Measurements from ENCODE around the gene MCHR1.
A peak's percentile ranks its signal among the peaks of the same experiment; 100 is the strongest.

MCHR1 gene

DNA sequence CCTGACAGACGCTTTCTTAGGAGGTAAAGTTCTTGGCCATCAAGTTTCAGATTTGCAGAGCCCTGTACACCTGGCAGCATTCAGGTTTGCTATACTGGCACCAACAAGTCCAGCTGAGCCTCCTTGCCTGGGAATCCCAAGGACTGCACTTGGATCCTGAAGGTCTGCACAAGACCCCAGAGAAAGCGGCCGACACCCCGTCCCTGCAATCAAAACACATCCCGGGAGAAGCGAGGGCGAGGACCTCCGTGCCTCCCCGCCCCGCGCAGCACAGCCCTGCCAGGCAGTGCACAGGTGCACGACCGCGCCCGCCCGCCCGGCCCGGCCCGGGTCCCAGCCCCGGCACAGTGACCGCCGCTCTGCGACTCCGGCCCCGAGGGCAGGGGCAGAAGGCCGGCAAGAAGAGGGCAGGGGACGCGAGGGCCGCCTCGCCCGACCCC lies 43.3 kb upstream of the MCHR1 start:
- Histone ChIP-seq H3K4me1 (ENCODE audit: control insufficient read depth, low read depth, low read length) (peaks cover 5% of the 10 kb centered on the region), H2BK15ac (replicated peaks; ENCODE audit: low read depth) (no peak overlapping the region), H3K4me3 (ENCODE audit: low read length) (peak overlapping the region; percentile 91), H2AK5ac (ENCODE audit: low read length) (no peak overlapping the region), H4K8ac (ENCODE audit: low read depth, low read length) (no peak overlapping the region), H3K27ac (ENCODE audit: low read depth, low read length) (no peak overlapping the region), H3K18ac (ENCODE audit: low read length) (peak overlapping the region; percentile 46), H3K9ac (ENCODE audit: low read length) (peak overlapping the region; percentile 93), H2BK5ac (ENCODE audit: low read length) (no peak overlapping the region), H2BK120ac (ENCODE audit: low read depth, low read length) (no peak overlapping the region), H3K79me1 (ENCODE audit: low read length) (peaks cover 11% of the 10 kb centered on the region), H3K23ac (ENCODE audit: low read length) (no peak overlapping the region), H3K56ac (ENCODE audit: low read length) (peak overlapping the region; percentile 99), H3K4me2 (ENCODE audit: low read length) (peak overlapping the region; percentile 88), H3K4ac (ENCODE audit: low read depth, low read length) (no peak overlapping the region), H4K5ac (ENCODE audit: low read length) (no peak overlapping the region), H3K79me2 (ENCODE audit: control insufficient read depth, insufficient read depth, low read length) (peaks cover 30% of the 10 kb centered on the region), H3K36me3 (ENCODE audit: control insufficient read depth, insufficient read depth, low read length) (no peaks in the 10 kb centered on the region), H3K27me3 (ENCODE audit: insufficient read depth, low read length, poor library complexity) (no peaks in the 10 kb centered on the region)
- DNase-seq: no peak
- no CpG with 5 or more reads among the region's 31 CpGs for WGBS (ENCODE audit: extremely low coverage, insufficient coverage, low lambda C conversion rate)

DNA sequence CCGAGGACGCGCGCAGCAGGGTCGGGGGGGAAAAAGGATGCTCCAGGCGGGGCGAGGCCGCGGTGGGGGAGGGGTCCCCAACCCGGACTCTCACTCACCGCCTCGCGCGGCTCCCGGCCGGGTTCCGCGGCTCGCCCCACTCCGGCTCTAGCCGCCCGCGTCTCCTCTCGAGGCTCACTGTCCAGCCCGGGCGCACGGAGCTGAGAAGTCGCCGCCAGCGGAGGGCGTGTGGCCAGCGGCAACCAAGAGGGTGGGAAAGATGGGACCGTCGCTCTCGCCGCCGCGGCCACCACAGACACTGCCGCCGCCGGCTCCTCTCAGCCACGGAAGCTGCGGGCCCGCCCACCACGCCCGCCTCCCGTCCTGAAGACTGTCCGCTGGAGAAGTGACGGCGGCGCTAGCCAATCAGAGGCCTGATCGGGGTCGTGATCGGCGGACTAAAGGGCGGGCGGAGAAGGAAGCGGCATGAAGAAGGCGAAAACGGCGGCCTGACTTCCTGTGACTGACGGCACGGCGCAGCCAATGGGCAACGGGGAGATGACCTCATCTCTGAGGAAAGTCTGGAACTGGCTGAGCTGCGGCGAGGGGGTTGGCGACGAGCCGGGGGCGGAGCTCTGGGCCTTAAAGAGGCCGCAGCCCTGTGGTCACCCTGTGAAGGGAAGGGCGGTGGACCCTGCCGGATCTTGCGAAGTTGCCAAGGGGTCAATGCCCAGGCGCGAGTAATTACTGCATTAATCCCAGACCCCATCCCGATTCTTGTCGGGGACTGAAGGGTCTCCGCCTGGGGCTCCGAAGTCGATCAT lies 42.7 kb upstream of the MCHR1 start, which contains the start of gene MRTFA:
TSS of gene MRTFA (minus strand) at position 340 of the 803 bp plus-strand sequence.
- H3K23ac ChIP-seq (ENCODE audit: low read length): peak within 1 kb of the TSS; percentile 80
- H3K4me1 ChIP-seq (ENCODE audit: control insufficient read depth, low read depth, low read length): peaks cover 5% of the 10 kb centered on the region
- H3K4me2 ChIP-seq (ENCODE audit: low read length): peak within 1 kb of the TSS; percentile 100
- H3K36me3 ChIP-seq (ENCODE audit: control insufficient read depth, insufficient read depth, low read length): no peaks in the 10 kb centered on the region
- peak within 1 kb of the TSS; percentile 68 for H3K27ac ChIP-seq (ENCODE audit: low read depth, low read length)
- H3K79me1 ChIP-seq (ENCODE audit: low read length): peaks cover 11% of the 10 kb centered on the region
- H2BK120ac ChIP-seq (ENCODE audit: low read depth, low read length): no peak within 1 kb of the TSS
- peaks cover 30% of the 10 kb centered on the region for H3K79me2 ChIP-seq (ENCODE audit: control insufficient read depth, insufficient read depth, low read length)
- peak within 1 kb of the TSS; percentile 91 for H3K4me3 ChIP-seq (ENCODE audit: low read length)
- H2BK5ac ChIP-seq (ENCODE audit: low read length): no peak within 1 kb of the TSS
- no peak within 1 kb of the TSS for H4K8ac ChIP-seq (ENCODE audit: low read depth, low read length)
- peak within 1 kb of the TSS; percentile 54 for H3K18ac ChIP-seq (ENCODE audit: low read length)
- H3K56ac ChIP-seq (ENCODE audit: low read length): peak within 1 kb of the TSS; percentile 99
- no peak within 1 kb of the TSS for H4K5ac ChIP-seq (ENCODE audit: low read length)
- H3K27me3 ChIP-seq (ENCODE audit: insufficient read depth, low read length, poor library complexity): no peaks in the 10 kb centered on the region
- peak within 1 kb of the TSS; percentile 94 for H3K9ac ChIP-seq (ENCODE audit: low read length)
- H3K4ac ChIP-seq (ENCODE audit: low read depth, low read length): peak within 1 kb of the TSS; percentile 85
- DNase-seq: peak; percentile 100
- WGBS (ENCODE audit: extremely low coverage, insufficient coverage, low lambda C conversion rate): no CpG with 5 or more reads among the region's 82 CpGs
- no peak within 1 kb of the TSS for H2AK5ac ChIP-seq (ENCODE audit: low read length)
- H2BK15ac ChIP-seq (replicated peaks; ENCODE audit: low read depth): no peak within 1 kb of the TSS

DNA sequence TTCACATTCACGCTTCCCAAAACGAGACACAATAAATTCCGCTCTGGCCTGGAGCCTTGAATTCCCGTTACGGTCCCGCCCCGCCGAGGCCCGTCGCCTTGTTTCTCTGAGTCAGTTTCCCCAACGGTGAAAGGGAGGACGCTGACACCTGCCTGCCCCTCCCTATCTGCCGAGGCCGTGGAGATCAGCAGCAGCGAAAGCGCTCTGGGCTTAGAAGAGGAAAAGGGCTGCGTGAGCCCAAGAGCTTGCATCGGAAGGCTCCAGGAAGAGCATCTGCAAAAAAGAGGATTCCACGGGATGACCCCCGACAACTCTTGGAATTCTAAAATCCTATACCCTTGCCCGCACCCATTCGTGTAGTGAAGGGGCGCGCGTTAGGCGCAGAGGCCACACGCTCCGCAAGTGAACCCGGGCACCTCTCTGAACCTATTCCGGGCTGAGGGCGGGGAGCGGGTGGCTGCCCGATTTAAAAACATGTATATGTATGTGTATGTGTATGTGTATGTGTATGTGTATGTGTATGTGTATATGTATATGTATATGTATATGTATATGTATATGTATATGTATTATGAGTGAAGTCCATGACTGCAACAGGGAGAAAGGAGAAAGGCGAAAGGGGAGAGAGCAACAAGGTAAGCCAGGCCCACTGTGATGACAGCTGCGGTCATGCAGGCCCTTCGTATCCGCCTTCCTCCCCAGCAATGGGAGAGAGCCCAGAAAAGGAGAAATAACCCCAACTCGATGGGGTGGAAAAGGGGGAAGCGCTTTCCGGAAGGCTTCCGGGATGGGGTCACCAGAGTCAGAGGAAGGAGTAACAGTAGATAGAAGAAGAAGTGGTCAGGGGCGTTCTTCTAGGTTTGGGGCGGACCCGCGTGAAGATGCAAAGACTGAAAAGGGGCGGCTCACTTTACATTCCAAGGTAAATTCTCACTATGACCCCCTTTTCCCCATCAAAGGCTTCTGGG lies 41.8 kb upstream of the MCHR1 start:
- Histone ChIP-seq H2BK120ac (ENCODE audit: low read depth, low read length) (no peak overlapping the region), H3K4me1 (ENCODE audit: control insufficient read depth, low read depth, low read length) (peaks cover 5% of the 10 kb centered on the region)

DNA sequence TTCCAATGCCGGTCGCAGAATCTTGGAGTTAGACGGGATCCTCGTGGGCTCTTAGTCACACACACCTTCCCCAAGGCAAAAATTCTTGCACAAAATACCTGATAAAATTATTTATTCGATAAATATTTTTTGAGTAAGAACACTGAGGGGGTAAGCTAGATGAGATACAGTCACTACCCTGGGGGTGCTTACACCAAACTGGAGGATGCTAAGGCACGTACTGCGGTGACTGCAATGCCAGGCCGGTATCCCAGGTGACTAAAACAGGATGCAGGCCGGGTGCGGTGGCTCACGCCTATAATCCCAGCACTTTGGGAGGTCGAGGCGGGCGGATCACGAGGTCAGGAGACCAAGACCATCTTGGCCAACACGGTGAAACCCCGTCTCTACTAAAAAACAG lies 41.0 kb upstream of the MCHR1 start:
- Histone ChIP-seq H3K79me1 (ENCODE audit: low read length) (peaks cover 8% of the 10 kb centered on the region), H4K5ac (ENCODE audit: low read length) (no peak overlapping the region), H3K36me3 (ENCODE audit: control insufficient read depth, insufficient read depth, low read length) (no peaks in the 10 kb centered on the region), H3K4me3 (ENCODE audit: low read length) (no peak overlapping the region), H3K9ac (ENCODE audit: low read length) (no peak overlapping the region), H3K4me2 (ENCODE audit: low read length) (no peak overlapping the region), H2AK5ac (ENCODE audit: low read length) (no peak overlapping the region), H3K18ac (ENCODE audit: low read length) (no peak overlapping the region), H3K23ac (ENCODE audit: low read length) (no peak overlapping the region), H3K27me3 (ENCODE audit: insufficient read depth, low read length, poor library complexity) (no peaks in the 10 kb centered on the region), H3K79me2 (ENCODE audit: control insufficient read depth, insufficient read depth, low read length) (peaks cover 20% of the 10 kb centered on the region), H2BK120ac (ENCODE audit: low read depth, low read length) (no peak overlapping the region), H3K56ac (ENCODE audit: low read length) (no peak overlapping the region), H3K4me1 (ENCODE audit: control insufficient read depth, low read depth, low read length) (peaks cover 5% of the 10 kb centered on the region), H4K8ac (ENCODE audit: low read depth, low read length) (no peak overlapping the region), H2BK15ac (replicated peaks; ENCODE audit: low read depth) (no peak overlapping the region), H3K27ac (ENCODE audit: low read depth, low read length) (no peak overlapping the region), H3K4ac (ENCODE audit: low read depth, low read length) (no peak overlapping the region), H2BK5ac (ENCODE audit: low read length) (no peak overlapping the region)
- DNase-seq: no peak
- no CpG with 5 or more reads among the region's 17 CpGs for WGBS (ENCODE audit: extremely low coverage, insufficient coverage, low lambda C conversion rate)

More for the DNA sequence above, 41.8 kb upstream of the MCHR1 start:
- Histone ChIP-seq H3K56ac (ENCODE audit: low read length) (peak overlapping the region; percentile 95), H3K4me3 (ENCODE audit: low read length) (peak overlapping the region; percentile 86), H3K4me2 (ENCODE audit: low read length) (peak overlapping the region; percentile 100), H3K9ac (ENCODE audit: low read length) (peak overlapping the region; percentile 94), H3K36me3 (ENCODE audit: control insufficient read depth, insufficient read depth, low read length) (no peaks in the 10 kb centered on the region), H2BK5ac (ENCODE audit: low read length) (no peak overlapping the region), H4K8ac (ENCODE audit: low read depth, low read length) (no peak overlapping the region), H3K27ac (ENCODE audit: low read depth, low read length) (no peak overlapping the region), H2BK15ac (replicated peaks; ENCODE audit: low read depth) (no peak overlapping the region), H3K79me2 (ENCODE audit: control insufficient read depth, insufficient read depth, low read length) (peaks cover 23% of the 10 kb centered on the region), H3K23ac (ENCODE audit: low read length) (peak overlapping the region; percentile 80), H3K79me1 (ENCODE audit: low read length) (peaks cover 10% of the 10 kb centered on the region), H3K27me3 (ENCODE audit: insufficient read depth, low read length, poor library complexity) (no peaks in the 10 kb centered on the region), H2AK5ac (ENCODE audit: low read length) (no peak overlapping the region), H3K4ac (ENCODE audit: low read depth, low read length) (peak overlapping the region; percentile 57), H4K5ac (ENCODE audit: low read length) (no peak overlapping the region), H3K18ac (ENCODE audit: low read length) (peak overlapping the region; percentile 54)
- WGBS (ENCODE audit: extremely low coverage, insufficient coverage, low lambda C conversion rate): no CpG with 5 or more reads among the region's 46 CpGs
- no peak for DNase-seq

DNA sequence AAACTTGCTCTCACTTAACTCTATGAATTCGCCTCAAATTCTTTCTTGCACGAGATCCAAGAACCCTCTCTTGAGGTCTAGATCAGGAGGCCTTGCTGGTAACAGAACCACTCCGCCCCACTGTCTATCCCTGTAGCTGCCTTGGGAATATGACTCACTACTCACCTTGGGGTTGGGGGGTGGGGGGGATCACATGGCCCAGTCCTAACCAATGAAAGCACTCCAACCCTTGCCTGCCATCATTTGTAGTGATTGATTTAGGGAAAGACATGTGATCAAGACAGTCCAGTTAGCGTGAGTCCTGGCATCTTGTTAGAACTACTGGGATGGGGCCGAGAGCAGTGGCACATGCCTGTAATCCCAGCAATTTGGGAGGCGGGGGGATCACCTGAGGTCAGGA lies 38.0 kb upstream of the MCHR1 start:
- H3K27ac ChIP-seq (ENCODE audit: low read depth, low read length): no peak overlapping the region
- no peaks in the 10 kb centered on the region for H3K4me1 ChIP-seq (ENCODE audit: control insufficient read depth, low read depth, low read length)
- H2AK5ac ChIP-seq (ENCODE audit: low read length): no peak overlapping the region
- no peak overlapping the region for H2BK15ac ChIP-seq (replicated peaks; ENCODE audit: low read depth)
- no peak overlapping the region for H3K4ac ChIP-seq (ENCODE audit: low read depth, low read length)
- H3K56ac ChIP-seq (ENCODE audit: low read length): no peak overlapping the region
- no peak overlapping the region for H2BK5ac ChIP-seq (ENCODE audit: low read length)
- no peak overlapping the region for H3K9ac ChIP-seq (ENCODE audit: low read length)
- H3K18ac ChIP-seq (ENCODE audit: low read length): no peak overlapping the region
- no peak overlapping the region for H4K5ac ChIP-seq (ENCODE audit: low read length)
- no peak overlapping the region for H3K4me3 ChIP-seq (ENCODE audit: low read length)
- no peaks in the 10 kb centered on the region for H3K79me2 ChIP-seq (ENCODE audit: control insufficient read depth, insufficient read depth, low read length)
- DNase-seq: peak; percentile 70
- H3K23ac ChIP-seq (ENCODE audit: low read length): no peak overlapping the region
- no peaks in the 10 kb centered on the region for H3K79me1 ChIP-seq (ENCODE audit: low read length)
- H3K27me3 ChIP-seq (ENCODE audit: insufficient read depth, low read length, poor library complexity): no peaks in the 10 kb centered on the region
- no peaks in the 10 kb centered on the region for H3K36me3 ChIP-seq (ENCODE audit: control insufficient read depth, insufficient read depth, low read length)
- H2BK120ac ChIP-seq (ENCODE audit: low read depth, low read length): no peak overlapping the region
- no CpG with 5 or more reads among the region's 6 CpGs for WGBS (ENCODE audit: extremely low coverage, insufficient coverage, low lambda C conversion rate)
- H4K8ac ChIP-seq (ENCODE audit: low read depth, low read length): no peak overlapping the region
- no peak overlapping the region for H3K4me2 ChIP-seq (ENCODE audit: low read length)
